ENCODE measurements around the gene ITPKC. TPM values are rescaled to one million over a fixed set of nuclear protein-coding genes. Genes with fewer than 3 reads are reported as not detected.

ITPKC gene
- total and polyA plus RNA-seq, 2 of the 13 experiments (the other 11 are each of a cell fraction or from before 2014, with no cell fraction given): 6.9 to 11.2 TPM

GRCh38 chr19:40750058-40750873 is 33.4 kb downstream of the ITPKC start, which contains the start of gene ACTMAP (continued):
- TF ChIP-seq ZNF816 (CRISPR knock-in tag; IDR thresholded peaks at IDR 0.05; ENCODE audit: borderline replicate concordance): no peak
- TF ChIP-seq ZNF792 (CRISPR knock-in tag; IDR thresholded peaks at IDR 0.05): peak; percentile 75
- no peak for TF ChIP-seq HOXA7 (CRISPR knock-in tag; IDR thresholded peaks at IDR 0.05)
- TF ChIP-seq ZNF232 (CRISPR knock-in tag; IDR thresholded peaks at IDR 0.05; ENCODE audit: borderline replicate concordance): no peak
- TF ChIP-seq ZNF138 (CRISPR knock-in tag; IDR thresholded peaks at IDR 0.05; ENCODE audit: low read depth): no peak
- no peak; the same call in 1 of the 2 replicates for TF ChIP-seq CREBL2 (CRISPR knock-in tag; IDR thresholded peaks at IDR 0.05; ENCODE audit: borderline replicate concordance)
- 0 out of 2 replicates have a peak, but pooled peaks have one; percentile 44 for TF ChIP-seq SP1 (IDR thresholded peaks at IDR 0.05)
- TF ChIP-seq SP1 (CRISPR knock-in tag; IDR thresholded peaks at IDR 0.05): peak; percentile 93
- TF ChIP-seq ZBTB33 (CRISPR knock-in tag; IDR thresholded peaks at IDR 0.05): no peak; the same call in 1 of the 2 replicates
- no peak for TF ChIP-seq ZNF451 (CRISPR knock-in tag; IDR thresholded peaks at IDR 0.05)
- no peak for TF ChIP-seq MLXIP (CRISPR knock-in tag; IDR thresholded peaks at IDR 0.05; ENCODE audit: borderline replicate concordance)
- no peak for TF ChIP-seq ZNF546 (CRISPR knock-in tag; conservative IDR thresholded peaks at IDR 0.05)
- TF ChIP-seq NCOR1 (IDR thresholded peaks at IDR 0.05; ENCODE audit: borderline replicate concordance, low read length): peak; percentile 96
- TF ChIP-seq ZNF629 (CRISPR knock-in tag; conservative IDR thresholded peaks at IDR 0.05): no peak
- no peak for TF ChIP-seq ZC3H4 (CRISPR knock-in tag; IDR thresholded peaks at IDR 0.05; ENCODE audit: borderline replicate concordance)
- no peak for TF ChIP-seq CEBPB (IDR thresholded peaks at IDR 0.05; ENCODE audit: borderline replicate concordance, low read depth, low read length)
- TF ChIP-seq SNAI1 (CRISPR knock-in tag; IDR thresholded peaks at IDR 0.05; ENCODE audit: borderline replicate concordance): no peak
- TF ChIP-seq ZNF552 (CRISPR knock-in tag; IDR thresholded peaks at IDR 0.05; ENCODE audit: borderline replicate concordance): no peak
- TF ChIP-seq HNRNPK (IDR thresholded peaks at IDR 0.05; ENCODE audit: low read depth, low read length, poor library complexity, severe bottlenecking): no peak
- no peak for TF ChIP-seq RBM39 (IDR thresholded peaks at IDR 0.05; ENCODE audit: low read depth, low read length, poor library complexity, severe bottlenecking)
- no peak for TF ChIP-seq PCBP2 (optimal IDR thresholded peaks at IDR 0.05; ENCODE audit: low read depth, low read length, poor library complexity, severe bottlenecking)

Data from HepG2 (cell line).